RWPE2 (cell line): ENCODE data around the gene EGR4.

ENCODE experiments used
- ATAC-seq: fragments of 200-7000 bp; cut with Tn5 transposase; 3 replicates; pipeline ENCODE4 v1.9.1; 2021; ENCODE audit warnings: low read depth
- DNase-seq: peaks from one replicate; pipeline ENCODE4 v3.0.0-alpha.2; 2020; ENCODE audit warnings: low spot score
- H3K27ac ChIP-seq: fragments of 450-650 bp; 2 replicates; pipeline ENCODE4 v1.5.1; 2017; ENCODE audit warnings: mild to moderate bottlenecking; ENCODE audit not compliant: poor library complexity, severe bottlenecking
- H3K27me3 ChIP-seq: fragments of 250-450 bp; sonication (Bioruptor Pico); 2 replicates; pipeline ENCODE4 v1.5.1; 2021; ENCODE audit warnings: mild to moderate bottlenecking, moderate library complexity; ENCODE audit not compliant: insufficient read depth, poor library complexity, severe bottlenecking
- H3K36me3 ChIP-seq: fragments of 250-450 bp; sonication (Bioruptor Pico); 2 replicates; pipeline ENCODE4 v1.5.1; 2020; ENCODE audit warnings: low read depth, mild to moderate bottlenecking, moderate library complexity
- H3K4me1 ChIP-seq: fragments of 250-450 bp; sonication (Bioruptor Pico); 2 replicates; pipeline ENCODE4 v1.5.1; 2021; ENCODE audit warnings: mild to moderate bottlenecking, moderate library complexity; ENCODE audit not compliant: insufficient read depth, poor library complexity, severe bottlenecking
- H3K4me3 ChIP-seq: fragments of 250-450 bp; sonication (Bioruptor Pico); 2 replicates; pipeline ENCODE4 v1.5.1; 2021; ENCODE audit warnings: mild to moderate bottlenecking, moderate library complexity; ENCODE audit not compliant: severe bottlenecking
- H3K9me3 ChIP-seq: fragments of 250-450 bp; sonication (Bioruptor Pico); 2 replicates; pipeline ENCODE4 v1.5.1; 2021; ENCODE audit warnings: mild to moderate bottlenecking, moderate library complexity; ENCODE audit not compliant: severe bottlenecking
- TF ChIP-seq, protein P1 (sequence below): fragments of 450-650 bp; IDR thresholded peaks from one replicate; pipeline ENCODE4 v1.5.1; 2017; ENCODE audit warnings: mild to moderate bottlenecking, moderate library complexity; ENCODE audit not compliant: poor library complexity, severe bottlenecking

The EGR4 gene

DNA sequence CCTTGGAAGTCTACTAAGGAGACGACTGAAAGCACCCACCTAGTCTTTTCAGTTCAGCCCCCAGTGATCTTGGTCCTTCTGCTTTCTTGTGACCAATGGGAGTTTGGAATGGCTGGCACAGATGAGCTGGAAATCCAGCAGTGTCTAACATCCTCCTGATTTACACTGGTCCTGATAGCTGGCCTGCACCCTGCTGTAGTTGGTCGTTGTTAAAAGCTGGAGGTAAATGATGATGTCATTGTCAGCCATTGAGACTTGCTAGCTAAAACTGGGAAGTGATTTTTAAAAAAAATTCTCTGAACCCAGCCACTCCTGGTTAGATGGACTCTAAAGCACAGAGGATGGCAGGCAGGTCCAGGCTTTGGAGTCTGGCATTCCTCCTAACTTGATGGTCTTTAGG, 39.9 kb downstream of the EGR4 start:
- H3K4me1 ChIP-seq: peaks cover 10% of the 10 kb centered on the region
- H3K9me3 ChIP-seq: no peaks in the 10 kb centered on the region
- no peak overlapping the region for H3K27ac ChIP-seq
- DNase-seq: no peak
- H3K4me3 ChIP-seq: no peak overlapping the region
- no peaks in the 10 kb centered on the region for H3K27me3 ChIP-seq
- TF ChIP-seq, protein P1, sequence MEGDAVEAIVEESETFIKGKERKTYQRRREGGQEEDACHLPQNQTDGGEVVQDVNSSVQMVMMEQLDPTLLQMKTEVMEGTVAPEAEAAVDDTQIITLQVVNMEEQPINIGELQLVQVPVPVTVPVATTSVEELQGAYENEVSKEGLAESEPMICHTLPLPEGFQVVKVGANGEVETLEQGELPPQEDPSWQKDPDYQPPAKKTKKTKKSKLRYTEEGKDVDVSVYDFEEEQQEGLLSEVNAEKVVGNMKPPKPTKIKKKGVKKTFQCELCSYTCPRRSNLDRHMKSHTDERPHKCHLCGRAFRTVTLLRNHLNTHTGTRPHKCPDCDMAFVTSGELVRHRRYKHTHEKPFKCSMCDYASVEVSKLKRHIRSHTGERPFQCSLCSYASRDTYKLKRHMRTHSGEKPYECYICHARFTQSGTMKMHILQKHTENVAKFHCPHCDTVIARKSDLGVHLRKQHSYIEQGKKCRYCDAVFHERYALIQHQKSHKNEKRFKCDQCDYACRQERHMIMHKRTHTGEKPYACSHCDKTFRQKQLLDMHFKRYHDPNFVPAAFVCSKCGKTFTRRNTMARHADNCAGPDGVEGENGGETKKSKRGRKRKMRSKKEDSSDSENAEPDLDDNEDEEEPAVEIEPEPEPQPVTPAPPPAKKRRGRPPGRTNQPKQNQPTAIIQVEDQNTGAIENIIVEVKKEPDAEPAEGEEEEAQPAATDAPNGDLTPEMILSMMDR: no peak
- ATAC-seq: no peak
- H3K36me3 ChIP-seq: peaks cover 56% of the 10 kb centered on the region

DNA sequence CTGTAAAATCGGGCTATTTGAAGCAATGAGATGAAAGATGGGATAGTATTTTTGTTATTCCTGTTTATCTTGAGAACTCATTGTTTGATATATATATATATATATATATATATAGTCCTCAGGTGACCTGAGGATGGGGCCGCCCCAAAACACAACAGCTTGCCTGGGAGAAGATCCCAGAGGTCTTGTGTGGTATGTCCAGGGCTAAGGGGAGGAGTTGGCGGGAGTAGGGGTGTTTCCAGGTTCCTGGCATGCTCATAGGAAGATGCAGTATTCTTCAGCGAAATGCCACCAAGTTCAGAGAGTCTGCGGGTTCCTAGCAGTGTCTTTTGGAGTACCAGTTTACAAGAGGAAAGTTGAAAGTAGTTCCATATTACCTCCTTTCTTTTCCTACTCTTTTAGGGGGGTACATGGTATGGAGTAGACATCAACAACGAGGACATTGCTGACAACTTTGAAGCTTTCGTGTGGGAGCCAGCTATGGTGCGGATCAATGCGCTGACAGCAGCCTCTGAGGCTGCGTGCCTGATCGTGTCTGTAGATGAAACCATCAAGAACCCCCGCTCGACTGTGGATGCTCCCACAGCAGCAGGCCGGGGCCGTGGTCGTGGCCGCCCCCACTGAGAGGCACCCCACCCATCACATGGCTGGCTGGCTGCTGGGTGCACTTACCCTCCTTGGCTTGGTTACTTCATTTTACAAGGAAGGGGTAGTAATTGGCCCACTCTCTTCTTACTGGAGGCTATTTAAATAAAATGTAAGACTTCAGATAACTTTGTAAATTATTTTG, 40.9 kb downstream of the EGR4 start:
- Histone ChIP-seq H3K4me3 (no peak overlapping the region), H3K9me3 (no peaks in the 10 kb centered on the region), H3K27me3 (no peaks in the 10 kb centered on the region), H3K27ac (no peak overlapping the region), H3K36me3 (peaks cover 66% of the 10 kb centered on the region), H3K4me1 (peaks cover 10% of the 10 kb centered on the region)
- TF ChIP-seq, protein P1: no peak
- no peak for ATAC-seq
- no peak for DNase-seq

DNA sequence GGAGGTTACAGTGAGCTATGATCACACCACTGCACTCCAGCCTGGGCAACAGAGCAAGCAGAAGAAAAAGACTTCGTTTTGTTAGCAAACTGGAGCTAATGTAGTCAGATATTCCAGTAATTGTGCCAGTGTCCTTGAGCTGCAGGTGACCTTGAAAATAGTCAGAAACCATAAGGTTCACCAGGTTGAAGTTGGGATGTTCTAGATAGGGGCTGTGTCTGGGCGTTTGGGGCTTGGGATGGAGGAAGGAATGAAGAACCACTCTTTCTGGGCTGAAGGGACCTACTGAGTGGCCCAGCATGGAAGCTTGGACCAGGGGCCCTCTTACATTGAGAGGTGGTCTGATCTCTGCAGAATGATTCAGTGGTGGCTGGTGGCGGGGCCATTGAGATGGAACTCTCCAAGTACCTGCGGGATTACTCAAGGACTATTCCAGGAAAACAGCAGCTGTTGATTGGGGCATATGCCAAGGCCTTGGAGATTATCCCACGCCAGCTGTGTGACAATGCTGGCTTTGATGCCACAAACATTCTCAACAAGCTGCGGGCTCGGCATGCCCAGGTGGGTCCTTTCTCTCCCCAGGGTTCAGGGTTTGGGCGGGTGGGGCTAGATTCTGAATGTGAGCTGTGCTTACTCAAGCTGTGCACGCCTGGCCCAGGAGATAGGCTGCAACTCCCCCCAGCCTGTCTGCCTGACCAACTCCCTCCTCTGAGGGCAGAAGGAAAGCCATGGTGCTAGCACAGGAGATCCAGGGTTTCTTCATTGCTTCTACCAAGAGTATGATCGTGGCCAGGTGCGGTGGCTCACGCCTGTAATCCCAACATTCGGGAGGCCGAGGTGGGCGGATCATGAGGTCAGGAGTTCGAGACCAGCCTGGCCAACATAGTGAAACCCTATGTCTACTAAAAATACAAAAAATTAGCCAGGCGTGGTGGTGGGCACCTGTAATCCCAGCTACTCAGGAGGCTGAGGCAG, 42.2 kb downstream of the EGR4 start:
- Histone ChIP-seq H3K36me3 (peaks cover 79% of the 10 kb centered on the region), H3K27ac (no peak overlapping the region), H3K4me1 (peaks cover 10% of the 10 kb centered on the region), H3K27me3 (no peaks in the 10 kb centered on the region), H3K9me3 (no peaks in the 10 kb centered on the region), H3K4me3 (no peak overlapping the region)
- DNase-seq (no peak), ATAC-seq (no peak)
- TF ChIP-seq, protein P1: no peak

- peaks cover 3% of the 10 kb centered on the region for H3K4me1 ChIP-seq
- H3K36me3 ChIP-seq: peaks cover 94% of the 10 kb centered on the region
- no peak overlapping the region for H3K4me3 ChIP-seq
- TF ChIP-seq, protein P1: no peak
- H3K27ac ChIP-seq: no peak overlapping the region
- no peaks in the 10 kb centered on the region for H3K9me3 ChIP-seq
- H3K27me3 ChIP-seq: no peaks in the 10 kb centered on the region
- DNase-seq: no peak
- ATAC-seq: no peak
Measured at GRCh38 chr2:73249636-73250035, 43.7 kb downstream of the EGR4 start.
